Hepatocyte (in vitro differentiated cells): ENCODE data around the gene MCAM. TPM values are rescaled to one million over a fixed set of nuclear protein-coding genes. Genes with fewer than 3 reads are reported as not detected.

ENCODE experiments used
- DNase-seq: peaks from one replicate; pipeline ENCODE4 v3.0.0-alpha.2; 2016; ENCODE audit warnings: low spot score
- H2AFZ ChIP-seq: fragments of 200-600 bp; sonication (generic); 2 replicates; pipeline ENCODE4 v1.6.0; 2016; ENCODE audit warnings: antibody characterized with exemption, mild to moderate bottlenecking
- H3K27ac ChIP-seq: fragments of 200-600 bp; sonication (generic); 2 replicates; pipeline ENCODE4 v1.5.1; 2016; ENCODE audit warnings: mild to moderate bottlenecking
- H3K27me3 ChIP-seq: fragments of 200-600 bp; sonication (generic); 2 replicates; pipeline ENCODE4 v1.6.1; 2016
- H3K36me3 ChIP-seq: fragments of 200-600 bp; sonication (generic); replicated peaks from 2 replicates; pipeline ENCODE4 v1.5.1; 2016; ENCODE audit warnings: low read depth; ENCODE audit not compliant: insufficient read depth
- H3K4me1 ChIP-seq: fragments of 200-600 bp; sonication (generic); 2 replicates; pipeline ENCODE4 v1.5.1; 2016; ENCODE audit warnings: mild to moderate bottlenecking, moderate library complexity; ENCODE audit not compliant: insufficient read depth
- H3K4me2 ChIP-seq: fragments of 200-600 bp; sonication (generic); 2 replicates; pipeline ENCODE4 v1.6.0; 2016
- H3K4me3 ChIP-seq: fragments of 200-600 bp; sonication (generic); 2 replicates; pipeline ENCODE4 v1.5.1; 2016; ENCODE audit warnings: mild to moderate bottlenecking
- H3K79me2 ChIP-seq: fragments of 200-600 bp; sonication (generic); 2 replicates; pipeline ENCODE4 v1.6.0; 2017; ENCODE audit warnings: mild to moderate bottlenecking
- H3K9me2 ChIP-seq: fragments of 200-600 bp; sonication (generic); replicated peaks from 2 replicates; pipeline ENCODE4 v1.6.0; 2017; ENCODE audit warnings: mild to moderate bottlenecking; ENCODE audit not compliant: insufficient read depth
- H3K9me3 ChIP-seq: fragments of 200-600 bp; sonication (generic); 2 replicates; pipeline ENCODE4 v1.5.1; 2016; ENCODE audit warnings: low read depth, mild to moderate bottlenecking
- H4K20me1 ChIP-seq: fragments of 200-600 bp; sonication (generic); 2 replicates; pipeline ENCODE4 v1.6.0; 2016; ENCODE audit warnings: mild to moderate bottlenecking; ENCODE audit not compliant: insufficient read depth, poor library complexity, severe bottlenecking
- CTCF ChIP-seq: fragments of 200-600 bp; sonication (generic); IDR thresholded peaks from 2 replicates; pipeline ENCODE4 v1.5.1; 2016; ENCODE audit warnings: antibody characterized with exemption, mild to moderate bottlenecking; ENCODE audit not compliant: poor library complexity
- EZH2 ChIP-seq: fragments of 200-600 bp; sonication (generic); IDR thresholded peaks from 2 replicates; pipeline ENCODE4 v1.6.1; 2016; ENCODE audit warnings: antibody characterized with exemption, mild to moderate bottlenecking, borderline replicate concordance
- EZH2phosphoT487 ChIP-seq: fragments of 200-600 bp; sonication (generic); IDR thresholded peaks from one replicate; pipeline ENCODE4 v1.6.1; 2018; ENCODE audit warnings: antibody characterized with exemption, mild to moderate bottlenecking, low read depth, moderate library complexity; ENCODE audit not compliant: unreplicated experiment, severe bottlenecking
- WGBS: methylation state at CpG from one replicate; pipeline ENCODE4 v1.1.6; 2016; ENCODE audit warnings: low lambda C conversion rate; ENCODE audit errors: missing lambda C conversion rate; 5-methylcytosine and 5-hydroxymethylcytosine counted together
- polyA plus RNA-seq: library from polyadenylated mRNA; unstranded; fragments of >200 nt; fragmentation: Nextera tagmentation; extraction: Ambion mirVana; gene quantifications from 2 replicates; pipeline ENCODE4 v1.2.1, GENCODE V29; 2016
- total RNA-seq: library from RNA; depleted of rRNA; stranded (reverse); fragments of >200 nt; gene quantifications from 2 replicates; pipeline ENCODE4 v1.2.3, GENCODE V29; 2014

MCAM gene
- total and polyA plus RNA-seq, 2 experiments from 2014 or later: 6.1 to 35.4 TPM

DNA sequence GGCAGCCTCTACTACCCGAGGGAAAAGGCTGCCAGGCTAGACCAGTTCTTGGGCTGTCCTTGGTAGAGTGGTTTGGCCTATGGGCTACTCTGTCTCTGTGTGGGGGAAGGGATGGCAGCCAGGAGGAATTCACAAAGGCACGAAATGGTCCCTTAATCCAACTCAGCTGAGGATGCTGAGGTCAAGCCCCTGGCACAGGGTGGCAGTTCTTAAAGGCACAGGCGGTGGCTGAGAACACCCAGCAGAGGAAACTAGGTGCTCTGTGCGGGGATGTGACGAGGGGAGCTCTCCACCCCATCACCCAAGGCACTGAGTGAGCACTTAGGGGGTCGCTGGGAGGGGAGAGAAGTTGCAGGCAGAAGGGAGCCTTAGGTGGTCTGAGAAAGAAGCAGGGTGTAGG is 29.7 kb upstream of the MCAM start, which contains the start of gene MFRP:
Gene MFRP (minus strand): TSS at position 101 of the 400 bp plus-strand sequence. CDS start 192 bp downstream, outside the sequence.
- no peak within 1 kb of the TSS for H2AFZ ChIP-seq
- H3K9me3 ChIP-seq: no peaks in the 10 kb centered on the region
- H3K4me2 ChIP-seq: no peak within 1 kb of the TSS
- H4K20me1 ChIP-seq: no peaks in the 10 kb centered on the region
- peaks cover 13% of the 10 kb centered on the region for H3K27me3 ChIP-seq
- no peaks in the 10 kb centered on the region for H3K4me1 ChIP-seq
- no peak for DNase-seq
- no peaks in the 10 kb centered on the region for H3K79me2 ChIP-seq
- WGBS: 65% methylated on average over 6 of the region's 6 CpGs
- no peak within 1 kb of the TSS for H3K27ac ChIP-seq
- no peak within 1 kb of the TSS for H3K4me3 ChIP-seq
- H3K36me3 ChIP-seq: no peaks in the 10 kb centered on the region
- TF ChIP-seq EZH2phosphoT487 (no peak), CTCF (no peak), EZH2 (no peak)
- H3K9me2 ChIP-seq: no peaks in the 10 kb centered on the region

DNA sequence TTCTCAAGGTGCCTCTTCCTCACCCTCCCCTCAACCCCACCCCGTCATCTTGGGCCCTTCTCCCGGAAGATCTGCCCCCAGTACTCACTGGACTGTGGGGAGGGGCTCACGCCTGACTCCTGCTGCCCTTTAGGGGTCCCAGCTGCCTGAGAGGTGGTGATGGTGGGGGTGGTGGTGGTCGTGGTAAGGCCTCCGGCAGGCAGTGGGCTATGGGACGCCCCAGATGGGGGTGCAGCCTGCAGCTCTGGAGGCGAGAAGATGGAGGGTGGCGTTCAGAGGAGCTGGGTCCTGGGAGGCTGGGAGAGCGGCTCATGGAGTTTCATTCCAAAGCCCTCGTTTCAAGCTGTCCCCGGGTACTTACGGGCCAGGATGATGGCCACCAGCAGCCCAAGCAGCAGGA is 28.8 kb upstream of the MCAM start:
- Histone ChIP-seq H3K9me3 (no peaks in the 10 kb centered on the region), H3K4me3 (no peak overlapping the region), H3K9me2 (no peaks in the 10 kb centered on the region), H3K36me3 (no peaks in the 10 kb centered on the region), H3K4me2 (no peak overlapping the region), H3K27ac (no peak overlapping the region), H2AFZ (no peak overlapping the region), H3K27me3 (peaks cover 21% of the 10 kb centered on the region), H4K20me1 (no peaks in the 10 kb centered on the region), H3K4me1 (no peaks in the 10 kb centered on the region), H3K79me2 (no peaks in the 10 kb centered on the region)
- DNase-seq: no peak
- no peak for TF ChIP-seq EZH2
- TF ChIP-seq EZH2phosphoT487: no peak
- no peak for TF ChIP-seq CTCF
- WGBS: 82% methylated on average over 12 of the region's 12 CpGs

GRCh38 chr11:119344291-119345010 is 27.5 kb upstream of the MCAM start:
- Histone ChIP-seq H3K36me3 (no peaks in the 10 kb centered on the region), H3K27me3 (peaks cover 24% of the 10 kb centered on the region), H3K9me3 (no peaks in the 10 kb centered on the region), H3K4me3 (no peak overlapping the region), H4K20me1 (no peaks in the 10 kb centered on the region), H3K27ac (no peak overlapping the region), H2AFZ (no peak overlapping the region), H3K79me2 (no peaks in the 10 kb centered on the region), H3K4me2 (no peak overlapping the region), H3K4me1 (peaks cover 11% of the 10 kb centered on the region), H3K9me2 (no peaks in the 10 kb centered on the region)
- TF ChIP-seq EZH2 (no peak), CTCF (no peak)
- DNase-seq: no peak
- 93% methylated on average over 14 of the region's 14 CpGs for WGBS

DNA sequence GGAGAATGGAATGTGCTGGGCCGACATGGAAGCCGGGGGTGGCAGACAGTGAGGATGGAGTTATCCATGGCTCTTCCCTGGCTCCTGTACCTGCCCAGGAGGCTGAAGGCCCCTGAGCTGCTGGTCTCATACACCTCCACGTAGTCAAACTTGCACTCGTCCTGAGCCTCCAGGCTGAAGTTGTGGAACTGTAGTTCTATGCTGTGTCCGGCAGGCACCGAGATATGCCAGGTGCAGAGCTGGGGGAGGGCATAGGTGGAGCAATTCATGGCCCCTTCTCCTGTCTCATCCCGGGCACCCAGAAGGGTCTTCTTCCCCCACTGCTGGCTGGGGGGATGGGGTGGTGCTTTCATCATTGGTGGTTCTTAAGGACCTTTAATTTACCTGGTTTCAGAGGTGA is 26.8 kb upstream of the MCAM start:
- Histone ChIP-seq H3K36me3 (no peaks in the 10 kb centered on the region), H3K4me1 (peaks cover 13% of the 10 kb centered on the region), H2AFZ (no peak overlapping the region), H3K79me2 (no peaks in the 10 kb centered on the region), H4K20me1 (no peaks in the 10 kb centered on the region), H3K4me2 (no peak overlapping the region), H3K27ac (no peak overlapping the region), H3K4me3 (no peak overlapping the region), H3K27me3 (peaks cover 29% of the 10 kb centered on the region), H3K9me3 (no peaks in the 10 kb centered on the region), H3K9me2 (no peaks in the 10 kb centered on the region)
- WGBS: 89% methylated on average over 7 of the region's 7 CpGs
- no peak for TF ChIP-seq CTCF
- TF ChIP-seq EZH2: no peak
- TF ChIP-seq EZH2phosphoT487: no peak
- no peak for DNase-seq
